Suprapubic skin (tissue), 4 donors: Measurements from ENCODE around the gene DUOX1. TPM values are rescaled to one million over a fixed set of nuclear protein-coding genes. Genes with fewer than 3 reads are reported as not detected.
"Not testable (repeated sequence)": the region's sequence is repeated elsewhere in the genome, so short reads cannot be mapped to it uniquely, and the experiment has no call there.

Source experiments
- DNase-seq, 2 donors: peaks; one replicate each; pipeline ENCODE4 v3.0.0-alpha.2; 2019; ENCODE audit warnings: low spot score in 2 of 2
- H3K27ac ChIP-seq: fragments of 200-600 bp; sonication (generic); one replicate; pipeline ENCODE4 v1.5.1; 2019
- H3K27me3 ChIP-seq: fragments of 200-600 bp; sonication (generic); one replicate; pipeline ENCODE4 v1.5.1; 2019
- H3K36me3 ChIP-seq: fragments of 200-600 bp; sonication (generic); one replicate; pipeline ENCODE4 v1.5.1; 2019
- H3K4me1 ChIP-seq: fragments of 200-600 bp; sonication (generic); one replicate; pipeline ENCODE4 v1.5.1; 2019
- H3K4me3 ChIP-seq: fragments of 200-600 bp; sonication (generic); one replicate; pipeline ENCODE4 v1.5.1; 2019; ENCODE audit warnings: mild to moderate bottlenecking
- H3K9me3 ChIP-seq: fragments of 200-600 bp; sonication (generic); one replicate; pipeline ENCODE4 v1.5.1; 2019
- CTCF ChIP-seq, 2 donors: fragments of 200-600 bp in 1 of 2; fragments of 450-650 bp in 1 of 2; sonication (generic) in 1 of 2; IDR thresholded peaks; one replicate each; pipeline ENCODE4 v1.5.1; 2016 to 2019; ENCODE audit warnings: antibody characterized with exemption in 2 of 2, mild to moderate bottlenecking in 1 of 2, moderate library complexity in 1 of 2
- EP300 ChIP-seq: sonication (generic); formaldehyde crosslinking; IDR thresholded peaks from one replicate; pipeline ENCODE4 v1.6.1; 2017; ENCODE audit warnings: antibody characterized with exemption
- POLR2A ChIP-seq, 2 donors: fragments of 450-650 bp; IDR thresholded peaks; one replicate each; pipeline ENCODE4 v1.6.1; 2017; ENCODE audit warnings: antibody characterized with exemption in 2 of 2, mild to moderate bottlenecking in 2 of 2, moderate library complexity in 2 of 2
- POLR2AphosphoS5 ChIP-seq, 3 donors: sonication (generic); formaldehyde crosslinking; IDR thresholded peaks; one replicate each; pipeline ENCODE4 v1.6.1; 2017; ENCODE audit warnings: antibody characterized with exemption in 3 of 3
- WGBS: methylation state at CpG from one replicate; pipeline ENCODE4 v1.1.5; 2018; 5-methylcytosine and 5-hydroxymethylcytosine counted together
- total RNA-seq, 4 donors: library from RNA; depleted of rRNA; stranded (reverse); fragments of >200 nt; gene quantifications; one replicate each; pipeline ENCODE4 v1.1.0, GENCODE V29; 2016

DUOX1 gene
- total RNA-seq, 4 donors from 2014 or later = 87.2 to 246 (median 165) TPM

DNA sequence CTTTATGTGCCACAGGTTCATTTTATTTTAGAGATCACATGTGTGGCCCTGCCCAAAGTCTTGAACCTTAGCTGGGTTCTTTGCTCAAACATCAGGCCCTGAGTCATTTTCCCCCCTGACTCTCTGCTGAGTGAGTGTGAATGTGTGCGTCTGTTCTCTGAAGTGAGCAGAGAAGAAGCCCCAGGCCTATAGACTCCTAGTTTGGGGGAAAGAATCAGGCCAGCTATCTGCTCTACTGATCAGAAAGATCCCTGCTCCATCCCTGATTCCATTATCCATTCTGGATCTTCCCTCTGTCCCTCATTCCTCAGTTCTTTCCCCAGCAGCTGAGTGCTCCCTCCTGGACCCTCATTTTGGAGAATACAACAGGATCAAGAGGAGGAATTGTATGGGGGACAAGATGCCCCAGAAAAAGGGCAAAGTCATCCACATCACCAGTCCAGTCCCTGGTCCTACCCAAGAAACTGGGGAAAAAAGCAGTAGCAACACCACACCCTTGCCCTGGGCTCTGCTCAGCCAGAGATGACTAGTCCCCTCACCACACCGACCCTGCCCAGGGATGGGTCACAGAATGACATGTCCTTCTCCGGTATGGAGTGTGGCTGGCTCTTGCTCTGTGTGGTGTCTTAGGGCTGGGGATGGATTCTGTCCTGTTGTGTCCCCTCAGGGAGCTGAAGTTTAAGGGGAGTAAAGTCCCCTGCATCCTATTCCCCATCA lies 3.2 kb downstream of the DUOX1 start:
- WGBS = 45% methylated on average over 3 of the region's 3 CpGs
- Histone ChIP-seq H3K9me3 (no peaks in the 10 kb centered on the region), H3K27me3 (peaks cover 27% of the 10 kb centered on the region), H3K4me1 (peaks cover 45% of the 10 kb centered on the region), H3K36me3 (peaks cover 4% of the 10 kb centered on the region), H3K27ac (no peak overlapping the region), H3K4me3 (no peak overlapping the region)
- DNase-seq = no peak
- TF ChIP-seq POLR2AphosphoS5 (IDR thresholded peaks at IDR 0.05) (no peak), EP300 (no peak)

DNA sequence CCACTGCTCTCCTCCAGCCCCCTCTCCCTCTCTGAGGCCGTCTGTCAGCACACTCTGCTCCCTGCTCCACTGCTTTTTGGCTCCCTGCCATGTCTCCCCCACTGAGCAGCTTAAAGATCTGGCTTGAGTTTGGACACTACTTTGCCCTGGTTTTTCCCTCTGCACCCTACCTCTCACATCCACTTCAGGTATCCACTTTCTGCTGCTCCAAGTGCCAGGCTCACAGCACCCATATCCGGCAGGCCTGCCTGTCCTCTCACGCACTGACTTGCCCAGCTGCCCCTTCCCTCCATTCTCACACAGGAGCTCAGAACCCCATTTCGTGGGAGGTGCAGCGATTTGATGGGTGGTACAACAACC lies 3.7 kb downstream of the DUOX1 start:
- no peaks in the 10 kb centered on the region for H3K9me3 ChIP-seq
- H3K27me3 ChIP-seq = peaks cover 27% of the 10 kb centered on the region
- no peak overlapping the region for H3K27ac ChIP-seq
- H3K4me1 ChIP-seq = peaks cover 45% of the 10 kb centered on the region
- 42% methylated on average over 5 of the region's 5 CpGs for WGBS
- DNase-seq = no peak
- no peak for TF ChIP-seq POLR2A (IDR thresholded peaks at IDR 0.05)
- no peak for TF ChIP-seq EP300
- no peak for TF ChIP-seq POLR2AphosphoS5 (IDR thresholded peaks at IDR 0.05)
- TF ChIP-seq CTCF (IDR thresholded peaks at IDR 0.05) = no peak
- H3K36me3 ChIP-seq = peaks cover 7% of the 10 kb centered on the region
- no peak overlapping the region for H3K4me3 ChIP-seq

DNA sequence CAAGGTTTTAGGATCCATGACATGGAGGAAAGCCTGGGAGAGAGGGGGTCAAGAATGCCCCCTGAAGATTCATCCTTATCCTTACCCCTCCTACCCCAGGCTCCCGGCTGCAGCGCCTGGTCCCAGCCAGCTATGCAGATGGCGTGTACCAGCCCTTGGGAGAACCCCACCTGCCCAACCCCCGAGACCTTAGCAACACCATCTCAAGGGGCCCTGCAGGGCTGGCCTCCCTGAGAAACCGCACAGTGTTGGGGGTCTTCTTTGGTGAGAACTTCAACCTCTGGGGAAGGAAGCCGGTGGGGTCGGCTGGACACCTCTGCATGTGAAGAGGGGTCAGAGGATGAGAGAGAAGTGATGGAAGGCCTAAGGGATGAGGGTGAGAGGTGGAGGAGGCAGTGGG lies 4.3 kb downstream of the DUOX1 start:
- H3K4me1 ChIP-seq = peaks cover 41% of the 10 kb centered on the region
- peaks cover 26% of the 10 kb centered on the region for H3K27me3 ChIP-seq
- no peak overlapping the region for H3K4me3 ChIP-seq
- H3K9me3 ChIP-seq = no peaks in the 10 kb centered on the region
- H3K27ac ChIP-seq = no peak overlapping the region
- WGBS = 99% methylated on average over 7 of the region's 7 CpGs
- DNase-seq = no peak
- peaks cover 11% of the 10 kb centered on the region for H3K36me3 ChIP-seq
- no peak for TF ChIP-seq POLR2A (IDR thresholded peaks at IDR 0.05)
- TF ChIP-seq POLR2AphosphoS5 (IDR thresholded peaks at IDR 0.05) = no peak
- TF ChIP-seq CTCF (IDR thresholded peaks at IDR 0.05) = no peak
- no peak for TF ChIP-seq EP300

- H3K27ac ChIP-seq = no peak overlapping the region
- peak overlapping the region; percentile 26 for H3K4me3 ChIP-seq
- TF ChIP-seq POLR2A (IDR thresholded peaks at IDR 0.05) = no peak
- no peak for TF ChIP-seq POLR2AphosphoS5 (IDR thresholded peaks at IDR 0.05)
- no peak for TF ChIP-seq EP300
- TF ChIP-seq CTCF (IDR thresholded peaks at IDR 0.05) = no peak
These were observed 5.1 kb downstream of the DUOX1 start for GRCh38 chr15:45134682-45135604.

DNA sequence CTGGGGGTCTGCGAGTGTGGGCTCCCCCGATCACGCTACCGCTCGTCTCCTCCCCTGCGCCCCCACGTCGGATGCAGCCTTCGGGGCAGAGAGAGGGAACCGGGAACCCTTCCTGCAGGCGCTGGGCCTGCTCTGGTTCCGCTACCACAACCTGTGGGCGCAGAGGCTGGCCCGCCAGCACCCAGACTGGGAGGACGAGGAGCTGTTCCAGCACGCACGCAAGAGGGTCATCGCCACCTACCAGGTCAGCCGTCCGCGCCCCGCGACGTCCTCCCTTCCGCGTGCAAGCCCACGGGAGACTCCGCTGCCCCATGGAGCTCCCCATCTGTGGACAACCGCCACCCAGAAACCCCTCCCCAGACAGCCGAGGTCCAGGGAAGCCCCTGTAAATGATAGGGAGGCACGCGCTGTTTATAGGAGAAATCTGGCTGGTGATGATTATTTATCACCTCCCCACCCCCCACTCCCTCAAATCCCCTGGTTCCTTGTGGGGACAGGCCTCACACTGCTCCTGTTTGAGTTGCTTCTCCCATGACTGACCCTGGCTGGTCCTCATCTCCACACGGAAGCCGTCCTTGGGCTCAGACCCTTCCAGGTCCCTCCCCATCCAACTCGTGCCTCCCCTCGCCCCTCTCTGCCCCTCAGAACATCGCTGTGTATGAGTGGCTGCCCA lies 6.0 kb downstream of the DUOX1 start:
- H3K4me3 ChIP-seq, DNase-seq, H3K9me3 ChIP-seq, H3K27ac ChIP-seq: not testable (repeated sequence)
- Histone ChIP-seq H3K4me1 (peaks cover 24% of the 10 kb centered on the region), H3K36me3 (peaks cover 23% of the 10 kb centered on the region), H3K27me3 (peaks cover 18% of the 10 kb centered on the region)
- WGBS = 66% methylated on average over 7 of the region's 37 CpGs

More at GRCh38 chr15:45134682-45135604, 5.1 kb downstream of the DUOX1 start:
- H3K9me3 ChIP-seq = no peaks in the 10 kb centered on the region
- WGBS = 28% methylated on average over 27 of the region's 57 CpGs
- H3K36me3 ChIP-seq = peaks cover 20% of the 10 kb centered on the region
- DNase-seq = no peak
- peaks cover 33% of the 10 kb centered on the region for H3K4me1 ChIP-seq
- H3K27me3 ChIP-seq = peaks cover 18% of the 10 kb centered on the region

- 73% methylated on average over 10 of the region's 10 CpGs for WGBS
- Histone ChIP-seq H3K27ac (no peak overlapping the region), H3K27me3 (peaks cover 18% of the 10 kb centered on the region), H3K4me3 (no peak overlapping the region), H3K4me1 (peaks cover 22% of the 10 kb centered on the region), H3K9me3 (no peaks in the 10 kb centered on the region), H3K36me3 (peaks cover 29% of the 10 kb centered on the region)
- DNase-seq = no peak
- TF ChIP-seq POLR2A (IDR thresholded peaks at IDR 0.05) (no peak), CTCF (IDR thresholded peaks at IDR 0.05) (no peak)
These were observed 6.6 kb downstream of the DUOX1 start for GRCh38 chr15:45136378-45136764.
